ENCODE results near the gene FAM163B.

FAM163B gene

DNA sequence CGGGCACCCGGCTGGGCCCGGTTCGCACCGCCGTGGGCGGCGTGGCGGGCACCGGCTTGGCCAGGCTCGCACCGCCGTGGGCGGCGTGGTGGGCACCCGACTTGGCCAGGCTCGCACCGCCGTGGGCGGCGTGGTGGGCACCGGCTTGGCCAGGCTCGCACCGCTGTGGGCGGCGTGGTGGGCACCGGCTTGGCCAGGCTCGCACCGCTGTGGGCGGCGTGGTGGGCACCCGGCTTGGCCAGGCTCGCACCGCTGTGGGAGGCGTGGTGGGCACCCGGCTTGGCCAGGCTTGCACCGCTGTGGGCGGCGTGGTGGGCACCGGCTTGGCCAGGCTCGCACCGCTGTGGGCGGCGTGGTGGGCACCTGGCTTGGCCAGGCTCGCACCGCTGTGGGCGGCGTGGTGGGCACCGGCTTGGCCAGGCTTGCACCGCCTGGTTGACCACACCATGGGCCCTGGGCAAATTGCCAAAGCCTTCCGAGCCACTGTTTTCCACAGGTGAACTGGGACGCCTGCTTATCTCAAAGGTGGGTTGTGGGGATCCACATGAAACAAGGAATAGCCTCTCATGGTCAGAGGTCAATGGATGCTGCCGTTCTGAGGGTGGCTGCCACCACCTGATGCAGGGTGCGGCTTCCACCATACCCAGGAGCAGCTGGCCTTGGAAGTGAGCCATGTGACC lies 46.4 kb downstream of the FAM163B start:
- DNase-seq (ENCODE audit: low read depth, low spot score): no peak
- H3K4me3 ChIP-seq (ENCODE audit: low read length): no peak overlapping the region

DNA sequence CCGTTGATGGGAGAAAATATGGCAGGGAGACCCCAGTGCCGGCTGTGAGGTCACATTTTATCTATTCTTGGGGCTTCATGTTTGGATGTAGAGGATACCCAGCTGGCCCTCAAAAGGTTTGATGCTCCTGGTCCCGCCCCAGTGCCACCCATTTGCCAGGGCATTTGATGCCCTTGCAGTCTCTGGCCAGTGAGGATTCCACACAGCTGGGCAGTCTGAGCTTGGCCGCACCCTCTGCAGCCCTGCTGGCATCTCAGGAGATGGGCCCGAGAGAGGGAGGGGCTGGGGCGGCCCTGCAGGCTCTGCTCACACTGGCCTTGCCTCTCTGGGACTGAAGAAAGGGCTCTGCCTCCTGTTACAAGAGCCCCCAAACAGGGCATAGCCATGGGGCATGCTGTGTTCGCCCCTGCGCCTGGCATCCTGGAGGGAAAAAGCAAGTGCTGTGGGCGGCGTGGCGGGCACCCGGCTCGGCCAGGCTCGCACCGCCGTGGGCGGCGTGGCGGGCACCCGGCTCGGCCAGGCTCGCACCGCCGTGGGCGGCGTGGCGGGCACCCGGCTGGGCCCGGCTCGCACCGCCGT lies 47.1 kb downstream of the FAM163B start:
- H3K4me3 ChIP-seq (ENCODE audit: low read length): no peak overlapping the region
- DNase-seq (ENCODE audit: low read depth, low spot score): no peak

- H3K4me3 ChIP-seq (ENCODE audit: low read length): no peak overlapping the region
- DNase-seq (ENCODE audit: low read depth, low spot score): no peak
Measured at GRCh38 chr9:133560944-133561343, 48.2 kb downstream of the FAM163B start.

- DNase-seq (ENCODE audit: low read depth, low spot score): no peak
- no peak overlapping the region for H3K4me3 ChIP-seq (ENCODE audit: low read length)
Measured at GRCh38 chr9:133560311-133560710, 48.9 kb downstream of the FAM163B start.

GRCh38 chr9:133558191-133559126 lies 50.7 kb downstream of the FAM163B start:
- DNase-seq (ENCODE audit: low read depth, low spot score): no peak
- no peak overlapping the region for H3K4me3 ChIP-seq (ENCODE audit: low read length)

DNA sequence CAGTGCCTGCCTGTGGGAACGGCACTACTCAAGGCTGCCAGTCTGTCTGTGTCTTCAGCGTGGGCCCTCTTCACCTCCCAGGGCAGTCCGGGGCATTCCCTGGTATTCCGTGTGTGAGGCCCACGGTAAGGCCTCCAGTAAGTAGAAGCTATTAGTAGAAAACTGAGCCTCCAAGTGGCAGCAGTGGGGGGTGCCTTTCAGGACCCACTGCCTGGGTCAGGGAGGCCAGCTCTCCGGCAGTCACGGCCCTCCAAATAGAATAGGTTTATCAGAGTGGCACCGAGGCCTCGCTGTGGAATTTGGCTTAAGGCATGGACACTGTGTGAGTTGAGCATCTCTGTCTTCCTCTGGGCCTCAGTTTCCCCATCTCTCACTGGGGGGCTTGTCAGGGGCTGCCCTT lies 51.6 kb downstream of the FAM163B start:
- DNase-seq (ENCODE audit: low read depth, low spot score): no peak
- no peak overlapping the region for H3K4me3 ChIP-seq (ENCODE audit: low read length)

DNA sequence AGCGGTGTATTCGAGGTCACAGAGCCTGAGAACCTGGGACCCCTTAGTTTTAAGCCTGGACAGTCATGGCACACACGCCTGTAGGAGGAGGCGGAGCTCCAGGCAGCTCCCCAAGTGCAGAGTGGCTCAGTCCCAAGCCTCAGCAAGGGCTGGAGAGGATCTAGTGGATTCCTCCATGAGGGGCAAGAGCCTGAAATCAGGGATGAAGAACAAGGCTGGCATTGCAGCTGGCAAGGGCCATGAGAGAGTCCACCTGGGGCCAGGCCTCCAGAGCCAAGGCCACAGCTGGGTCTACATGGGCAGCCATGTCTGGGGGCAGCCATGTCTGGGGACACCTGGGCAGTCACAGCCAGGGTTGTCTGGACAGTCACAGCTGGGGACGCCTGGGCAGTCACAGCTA lies 52.8 kb downstream of the FAM163B start:
- no peak for DNase-seq (ENCODE audit: low read depth, low spot score)
- H3K4me3 ChIP-seq (ENCODE audit: low read length): no peak overlapping the region

DNA sequence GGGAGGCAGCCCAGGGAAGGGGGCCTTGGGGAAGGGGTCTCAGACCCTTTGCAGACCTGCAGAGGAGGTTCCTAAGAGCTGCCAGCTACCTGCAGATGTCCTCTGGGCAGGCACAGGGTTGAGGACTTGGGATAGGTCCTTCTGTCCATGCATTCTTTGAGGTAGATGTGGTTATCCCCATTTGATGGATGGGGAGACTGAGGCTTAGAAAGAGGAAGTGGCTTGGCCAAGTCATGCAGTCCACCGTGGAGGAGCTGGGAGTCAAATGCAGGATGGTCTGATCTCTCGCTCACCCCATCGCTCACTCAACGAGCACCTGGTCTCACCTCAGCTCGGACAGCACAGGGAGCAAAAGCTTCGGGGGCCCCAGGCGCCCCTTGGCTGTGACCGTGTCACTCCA lies 54.5 kb downstream of the FAM163B start:
- no peak overlapping the region for H3K4me3 ChIP-seq (ENCODE audit: low read length)
- no peak for DNase-seq (ENCODE audit: low read depth, low spot score)

DNA sequence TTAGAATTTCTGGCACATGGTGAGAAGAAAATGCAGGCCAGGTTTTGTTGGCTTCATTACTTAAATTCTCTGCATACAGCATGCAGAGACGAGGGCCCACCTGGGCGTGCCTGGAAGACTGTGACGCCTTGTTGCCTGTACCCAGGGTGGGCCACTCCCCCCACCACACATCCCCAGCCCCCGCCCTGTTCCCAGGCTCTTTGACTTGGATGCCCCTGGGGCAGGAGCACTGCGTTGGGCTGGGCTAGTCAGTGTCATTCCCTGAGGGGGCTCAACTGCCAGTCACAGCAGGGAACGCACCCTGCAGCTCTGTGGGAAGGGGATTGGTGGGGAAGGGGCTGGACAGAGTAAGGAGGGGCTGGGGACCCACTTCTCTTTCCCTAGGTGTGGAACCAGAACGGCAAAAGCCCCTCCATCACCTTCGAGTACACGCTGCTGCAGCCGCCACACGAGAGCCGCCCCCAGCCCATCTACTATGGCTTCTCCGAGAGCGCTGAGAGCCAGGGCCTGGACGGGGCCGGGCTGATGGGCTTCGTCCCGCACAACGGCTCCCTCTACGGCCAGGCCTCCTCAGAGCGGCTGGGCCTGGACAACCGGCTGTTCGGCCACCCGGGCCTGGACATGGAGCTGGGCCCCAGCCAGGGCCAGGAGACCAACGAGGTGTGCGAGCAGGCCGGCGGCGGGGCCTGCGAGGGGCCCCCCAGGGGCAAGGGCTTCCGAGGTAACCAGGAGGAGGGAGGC lies 55.0 kb downstream of the FAM163B start:
- no peak overlapping the region for H3K4me3 ChIP-seq (ENCODE audit: low read length)
- DNase-seq (ENCODE audit: low read depth, low spot score): no peak

DNA sequence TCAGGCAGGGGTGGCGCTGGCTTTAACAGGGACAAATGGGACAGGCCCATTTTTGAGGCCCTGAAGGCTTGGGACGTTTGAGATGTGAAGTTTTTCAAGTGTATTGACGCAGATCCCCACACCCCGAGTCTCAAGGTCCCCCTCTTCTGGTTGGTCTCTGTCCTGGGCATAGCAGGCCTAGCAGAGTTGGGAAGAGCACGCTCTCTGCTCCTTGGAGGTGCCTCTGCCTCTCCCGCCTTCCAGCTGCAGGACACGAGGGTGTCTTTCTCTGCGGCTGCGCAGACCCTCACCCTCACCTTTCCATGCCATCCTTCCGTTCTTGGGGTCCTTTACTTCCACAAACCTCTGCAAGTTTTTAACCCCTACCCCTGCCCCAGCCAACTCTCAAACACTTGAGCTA lies 56.1 kb downstream of the FAM163B start:
- H3K4me3 ChIP-seq (ENCODE audit: low read length): no peak overlapping the region
- no peak for DNase-seq (ENCODE audit: low read depth, low spot score)

DNA sequence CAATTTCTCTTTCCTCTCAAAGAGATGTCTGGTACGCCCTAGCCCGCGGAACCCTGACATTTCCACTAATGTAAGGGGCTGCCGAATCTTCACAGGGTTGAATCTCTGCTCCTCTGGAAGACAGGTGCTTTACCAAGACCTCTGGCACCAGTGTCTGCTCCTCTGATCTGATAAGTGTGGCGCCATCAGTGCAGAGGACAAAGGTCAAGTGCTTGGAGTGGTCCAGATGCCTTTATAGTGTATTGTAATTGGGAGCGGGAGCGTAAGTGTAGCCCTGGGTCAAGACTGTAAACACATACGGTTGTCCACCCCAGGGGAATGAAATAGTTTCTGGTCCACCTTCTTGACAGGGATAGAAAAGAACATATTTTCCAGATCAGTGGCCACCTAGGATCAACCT lies 57.0 kb downstream of the FAM163B start:
- H3K4me3 ChIP-seq (ENCODE audit: low read length): no peak overlapping the region
- DNase-seq (ENCODE audit: low read depth, low spot score): no peak

DNA sequence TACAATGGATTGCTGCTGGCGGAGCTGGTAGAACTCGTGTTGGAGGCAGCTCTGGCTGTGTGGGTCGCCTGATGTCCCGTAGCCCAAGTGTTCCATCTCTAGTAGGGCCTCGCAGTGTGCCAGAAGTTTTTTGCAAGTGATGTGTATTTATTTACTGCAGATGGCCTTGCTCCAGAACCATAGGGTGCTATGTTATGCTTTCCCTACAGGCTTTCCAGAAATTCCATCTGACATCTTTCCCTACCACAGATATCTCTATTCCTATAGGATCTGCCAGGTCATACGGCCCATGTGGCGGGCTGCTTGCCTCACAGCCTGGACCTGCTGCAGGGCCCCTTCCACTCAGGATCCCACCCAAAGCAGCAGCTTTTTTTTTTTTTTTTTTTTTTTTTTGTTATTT lies 57.7 kb downstream of the FAM163B start:
- H3K4me3 ChIP-seq (ENCODE audit: low read length): no peak overlapping the region
- no peak for DNase-seq (ENCODE audit: low read depth, low spot score)

DNA sequence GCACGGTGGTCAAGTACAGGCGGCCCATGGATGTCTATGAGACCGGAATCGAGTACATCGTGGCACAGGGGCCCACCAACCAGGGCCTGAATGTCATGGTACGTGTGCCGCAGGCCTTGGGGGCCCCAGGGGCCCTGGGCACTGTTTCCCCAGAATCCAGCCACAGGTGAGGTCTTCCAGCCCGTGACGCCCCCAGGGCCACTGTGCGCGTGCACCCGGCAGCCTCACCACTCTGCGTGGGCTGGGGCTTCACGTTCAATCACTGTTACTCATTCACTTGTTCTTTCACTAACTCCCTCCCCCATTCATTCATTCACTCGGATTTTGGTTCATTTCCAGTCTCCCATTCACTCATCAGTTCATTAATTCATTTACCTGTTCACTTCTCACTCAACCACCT lies 62.1 kb downstream of the FAM163B start:
- no peak overlapping the region for H3K4me3 ChIP-seq (ENCODE audit: low read length)
- DNase-seq (ENCODE audit: low read depth, low spot score): no peak

GRCh38 chr9:133546287-133546680 lies 62.9 kb downstream of the FAM163B start:
- DNase-seq (ENCODE audit: low read depth, low spot score): no peak
- no peak overlapping the region for H3K4me3 ChIP-seq (ENCODE audit: low read length)

DNA sequence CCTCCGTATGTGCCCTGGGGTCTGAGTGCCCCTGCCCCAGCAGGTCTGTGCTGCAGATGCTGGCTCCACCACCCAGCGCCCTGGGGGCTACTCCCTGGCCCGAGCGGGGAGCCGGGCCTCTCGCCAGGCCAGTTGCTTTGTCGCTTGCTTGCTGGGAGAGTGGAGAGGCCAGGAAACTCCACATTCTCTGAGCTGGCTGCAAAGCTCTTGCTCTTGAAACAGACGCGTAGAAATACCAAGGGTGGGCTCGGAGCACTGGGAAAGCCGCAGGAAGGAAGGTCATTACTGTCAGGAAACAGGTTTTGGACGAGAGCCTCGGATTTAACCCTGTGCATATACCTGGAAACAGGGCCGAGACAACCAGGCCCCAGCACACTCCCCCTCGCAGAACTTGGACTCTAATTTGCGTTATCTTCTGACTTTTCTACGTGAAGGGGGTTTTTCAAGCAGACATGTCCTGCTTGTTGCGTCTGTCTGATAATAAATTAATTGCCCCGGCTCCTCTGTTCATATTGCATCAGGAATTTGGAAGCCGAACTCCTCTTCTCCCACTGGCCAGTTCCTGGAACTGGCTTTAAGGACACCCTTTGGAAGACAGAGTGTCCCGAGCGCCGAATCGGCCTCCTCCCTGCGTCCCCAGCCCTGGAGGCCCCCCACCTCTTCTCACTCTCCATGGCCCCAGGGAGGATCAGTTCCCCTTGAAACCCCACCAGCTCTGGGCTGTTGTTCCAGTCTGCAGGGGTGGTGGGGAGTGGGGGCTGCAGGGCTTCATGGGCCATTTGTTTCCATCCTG lies 63.5 kb downstream of the FAM163B start:
- no peak overlapping the region for H3K4me3 ChIP-seq (ENCODE audit: low read length)
- no peak for DNase-seq (ENCODE audit: low read depth, low spot score)

GRCh38 chr9:133543772-133544467 lies 65.3 kb downstream of the FAM163B start:
- DNase-seq (ENCODE audit: low read depth, low spot score): no peak

DNA sequence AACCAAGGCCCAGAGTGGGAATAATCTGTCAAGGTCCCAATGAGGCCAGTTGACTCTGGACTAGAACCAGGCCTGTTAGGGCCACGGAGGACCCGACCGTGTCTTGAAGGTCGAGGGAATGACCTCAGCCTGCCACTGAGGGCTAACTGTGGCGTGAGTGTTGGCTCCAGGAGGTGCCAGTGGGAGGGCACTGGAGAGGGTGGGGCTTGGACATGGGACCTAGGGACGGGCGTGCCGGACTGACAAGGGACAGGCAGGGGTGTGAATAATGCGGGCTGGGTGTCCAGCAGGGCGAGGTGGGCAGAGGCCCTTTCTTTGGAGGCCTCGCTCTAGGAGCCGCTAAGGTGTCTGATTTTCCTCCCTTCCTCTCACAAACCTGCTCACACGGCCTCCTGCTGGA lies 67.2 kb downstream of the FAM163B start:
- H3K4me3 ChIP-seq (ENCODE audit: low read length): no peak overlapping the region
- DNase-seq (ENCODE audit: low read depth, low spot score): no peak

More at GRCh38 chr9:133543772-133544467, 65.3 kb downstream of the FAM163B start:
- no peak overlapping the region for H3K4me3 ChIP-seq (ENCODE audit: low read length)

- DNase-seq (ENCODE audit: low read depth, low spot score): no peak
Measured at GRCh38 chr9:133540698-133541025, 68.5 kb downstream of the FAM163B start.

More at GRCh38 chr9:133540698-133541025, 68.5 kb downstream of the FAM163B start:
- no peak overlapping the region for H3K4me3 ChIP-seq (ENCODE audit: low read length)

Measured in Jurkat, Clone E6-1 (cell line).